ENCODE data around the gene SMIM26.
"Not testable (repeated sequence)": the region's sequence is repeated elsewhere in the genome, so short reads cannot be mapped to it uniquely, and the experiment has no call there.

Gene SMIM26, protein sequence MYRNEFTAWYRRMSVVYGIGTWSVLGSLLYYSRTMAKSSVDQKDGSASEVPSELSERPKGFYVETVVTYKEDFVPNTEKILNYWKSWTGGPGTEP

GRCh38 chr20:18566892-18567738 is at the start of gene SMIM26:
TSS of gene SMIM26 (plus strand) at chr20:18567432. CDS start at chr20:18567479, 47 bp downstream.
- peak; percentile 93 for DNase-seq

- DNase-seq = not testable (repeated sequence)
These were observed 45.2 kb upstream of the SMIM26 start for GRCh38 chr20:18522066-18522465.

DNA sequence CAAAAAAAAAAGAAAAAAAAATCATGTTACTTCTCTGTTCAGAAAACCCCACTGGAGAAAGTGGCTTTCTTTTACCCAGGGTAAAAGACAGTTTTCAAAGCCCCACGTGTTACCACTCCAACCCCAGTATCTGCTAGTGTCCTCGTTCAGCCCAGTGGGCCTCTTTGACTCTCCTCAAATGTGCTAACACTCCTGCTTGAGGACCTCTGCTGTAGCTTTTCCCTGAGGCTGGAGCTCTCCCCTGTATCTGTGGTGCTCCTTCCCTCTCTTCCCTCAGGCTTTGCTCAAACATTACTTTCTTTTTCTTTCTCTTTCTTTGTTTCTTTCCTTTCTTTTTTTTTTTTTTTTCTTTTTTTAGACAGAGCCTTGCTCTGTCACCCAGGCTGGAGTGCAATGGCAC is 44.2 kb upstream of the SMIM26 start:
- no peak for DNase-seq

DNA sequence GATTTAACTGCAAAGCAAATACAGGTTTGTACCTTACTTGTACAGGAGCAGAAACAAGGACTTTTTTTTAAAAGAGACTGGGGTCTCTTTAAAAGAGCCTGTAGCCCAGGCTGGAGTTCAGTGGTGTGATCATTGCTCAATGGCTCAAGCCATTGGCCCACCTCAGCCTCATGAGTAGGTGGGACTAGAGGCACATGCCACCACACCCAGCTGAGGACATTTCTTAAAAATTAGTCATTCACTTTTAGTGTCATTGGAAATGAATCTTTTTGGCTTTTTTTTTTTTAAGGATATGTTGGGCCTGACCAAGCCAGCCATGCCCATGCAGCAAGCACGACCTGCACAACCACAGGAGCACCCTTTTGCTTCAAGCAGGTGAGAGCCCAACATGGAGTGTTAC is 42.6 kb upstream of the SMIM26 start:
- no peak for DNase-seq

DNA sequence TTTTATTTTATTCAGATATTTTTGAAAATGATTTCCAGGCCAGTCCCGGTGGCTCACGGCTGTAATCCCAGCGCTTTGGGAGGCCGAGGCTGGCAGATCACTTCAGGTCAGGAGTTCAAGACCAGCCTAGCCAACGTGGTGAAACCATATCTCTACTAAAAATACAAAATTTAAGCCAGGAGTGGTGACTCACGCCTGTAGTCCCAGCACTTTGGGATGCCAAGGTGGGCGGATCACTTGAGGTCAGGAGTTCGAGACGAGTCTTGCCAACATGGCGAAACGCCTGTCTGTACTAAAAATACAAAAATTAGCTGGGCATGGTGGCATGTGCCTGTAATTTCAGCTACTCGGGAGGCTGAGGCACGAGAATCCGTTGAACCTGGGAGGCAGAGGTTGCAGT is 40.5 kb upstream of the SMIM26 start:
- not testable (repeated sequence) for DNase-seq

DNA sequence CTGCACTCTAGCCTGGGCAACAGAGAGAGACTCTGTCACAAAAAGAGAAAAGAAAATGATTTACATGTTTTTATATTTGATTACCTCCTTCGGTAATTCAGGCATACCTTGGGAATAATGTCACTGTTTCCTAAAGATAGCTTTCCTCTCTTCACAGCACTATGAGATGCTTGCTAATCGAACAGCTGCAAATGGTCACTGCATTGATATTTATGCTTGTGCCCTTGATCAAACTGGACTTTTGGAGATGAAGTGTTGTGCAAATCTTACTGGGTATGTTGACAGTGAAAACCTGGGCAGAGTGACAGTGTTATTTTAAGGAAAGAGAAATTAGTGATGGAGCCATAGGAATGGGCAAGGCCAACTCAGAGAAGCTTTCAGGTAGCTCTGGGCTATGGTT is 39.9 kb upstream of the SMIM26 start:
- DNase-seq = no peak

DNA sequence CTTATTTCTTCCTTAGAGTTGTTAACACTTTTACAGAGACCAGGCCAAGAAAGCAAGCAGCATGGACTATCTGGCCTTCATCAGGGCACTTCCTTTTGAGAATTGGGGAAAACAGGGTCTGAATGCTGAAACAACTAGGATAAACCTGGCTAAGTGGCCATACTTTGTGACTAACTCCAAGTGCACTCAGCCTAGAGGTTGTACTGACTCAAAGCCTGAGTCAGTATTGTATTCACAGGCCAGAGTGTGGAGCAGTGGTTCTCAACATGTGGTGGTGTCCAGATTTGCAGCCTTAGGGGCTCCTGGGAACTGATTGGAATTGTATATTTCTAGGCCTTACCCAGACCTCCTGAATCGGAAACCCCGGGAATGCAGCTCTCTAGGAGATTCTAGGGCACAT is 39.4 kb upstream of the SMIM26 start:
- DNase-seq = no peak

- no peak for DNase-seq
These were observed 38.2 kb upstream of the SMIM26 start for GRCh38 chr20:18529041-18529440.

- DNase-seq = no peak
These were observed 34.6 kb upstream of the SMIM26 start for GRCh38 chr20:18532626-18533025.

- DNase-seq = no peak
These were observed 33.7 kb upstream of the SMIM26 start for GRCh38 chr20:18533491-18533890.

GRCh38 chr20:18533978-18534644 is 33.1 kb upstream of the SMIM26 start:
- no peak for DNase-seq

GRCh38 chr20:18537651-18538050 is 29.6 kb upstream of the SMIM26 start:
- DNase-seq = no peak

- no peak for DNase-seq
These were observed 25.5 kb upstream of the SMIM26 start for GRCh38 chr20:18541741-18542140.

DNA sequence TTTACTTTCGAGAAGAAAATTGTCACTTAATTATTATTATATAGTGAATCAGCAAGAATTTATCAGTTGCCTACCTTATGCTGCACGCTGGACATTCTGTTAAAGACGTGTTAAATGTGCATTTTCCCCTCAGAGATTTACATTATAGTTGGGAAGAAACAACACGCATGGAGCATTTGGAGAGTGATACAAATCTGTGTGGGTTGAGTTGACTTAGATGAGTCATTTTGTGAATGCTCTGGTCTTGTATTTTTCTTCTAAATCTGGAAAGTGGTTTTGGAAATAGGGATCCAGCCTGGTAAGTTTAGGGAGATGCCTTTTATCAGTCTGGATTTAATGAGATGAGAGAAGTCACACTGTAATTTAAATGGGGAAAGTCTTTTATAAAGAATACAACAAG is 24.0 kb upstream of the SMIM26 start:
- DNase-seq = no peak

DNA sequence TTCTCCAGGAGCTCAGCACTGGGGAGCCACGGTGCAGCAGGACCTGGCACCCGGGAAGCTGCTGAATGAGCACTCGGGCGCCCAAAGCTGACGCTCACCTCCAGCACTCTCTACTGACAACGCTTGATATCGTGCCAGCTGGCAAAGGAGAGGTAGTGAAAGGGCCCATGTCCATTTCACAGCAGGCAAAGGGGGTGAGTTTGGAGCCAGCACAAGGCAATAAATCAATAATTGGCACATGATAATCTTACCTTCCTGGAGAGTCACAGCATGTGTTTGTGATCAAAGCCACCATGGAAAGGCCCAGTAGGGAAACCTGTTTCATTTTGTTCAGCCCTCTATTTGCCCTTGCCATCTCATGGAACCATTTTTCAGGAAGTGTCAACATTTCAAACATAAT is 23.3 kb upstream of the SMIM26 start:
- no peak for DNase-seq

DNA sequence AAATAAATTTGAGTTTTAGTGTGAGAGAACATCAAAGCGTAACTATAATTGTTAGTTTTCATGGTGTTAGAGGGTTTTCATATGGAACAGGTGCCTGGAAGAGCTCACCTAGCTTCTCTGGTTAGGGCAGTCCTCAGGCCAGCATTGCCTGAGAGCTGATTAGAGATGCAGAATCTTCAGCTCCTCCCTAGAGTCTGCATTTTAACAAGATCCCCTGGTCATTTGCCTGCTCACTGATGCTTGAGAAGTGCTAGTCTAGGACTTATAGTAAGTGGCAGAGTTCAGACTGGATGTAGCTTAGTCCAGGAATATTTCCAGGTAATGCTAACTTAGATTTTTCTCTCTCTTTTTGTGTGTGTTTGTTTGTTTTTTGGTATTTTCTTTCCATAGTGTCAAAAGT is 21.7 kb upstream of the SMIM26 start:
- no peak for DNase-seq

DNA sequence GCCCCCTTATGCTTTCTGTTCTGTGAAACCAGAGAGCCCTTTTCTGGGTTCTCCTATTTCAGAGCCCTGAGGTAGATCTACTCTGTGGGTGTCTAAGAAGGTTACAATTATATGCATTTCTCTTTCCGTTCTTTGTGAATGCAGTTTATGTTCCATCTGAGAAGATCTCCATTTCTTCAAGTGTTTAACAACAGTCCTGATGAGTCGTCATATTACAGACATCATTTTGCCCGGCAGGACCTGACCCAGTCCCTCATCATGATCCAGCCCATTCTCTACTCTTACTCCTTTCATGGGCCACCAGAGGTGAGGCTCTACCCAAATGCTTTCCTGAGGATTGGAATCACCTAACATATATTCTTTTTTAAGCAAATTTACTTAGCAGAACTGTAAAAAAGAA is 18.8 kb upstream of the SMIM26 start:
- DNase-seq = no peak

- DNase-seq = no peak
These were observed 13.5 kb upstream of the SMIM26 start for GRCh38 chr20:18553746-18554145.

GRCh38 chr20:18567739-18568091 is 483 bp downstream of the SMIM26 start:
- no peak for DNase-seq

- DNase-seq = no peak
These were observed 3.8 kb downstream of the SMIM26 start for GRCh38 chr20:18571009-18571408.

- DNase-seq = no peak
These were observed 4.3 kb downstream of the SMIM26 start for GRCh38 chr20:18571578-18571977.

GRCh38 chr20:18577942-18578341 is 10.7 kb downstream of the SMIM26 start:
- DNase-seq = no peak

DNA sequence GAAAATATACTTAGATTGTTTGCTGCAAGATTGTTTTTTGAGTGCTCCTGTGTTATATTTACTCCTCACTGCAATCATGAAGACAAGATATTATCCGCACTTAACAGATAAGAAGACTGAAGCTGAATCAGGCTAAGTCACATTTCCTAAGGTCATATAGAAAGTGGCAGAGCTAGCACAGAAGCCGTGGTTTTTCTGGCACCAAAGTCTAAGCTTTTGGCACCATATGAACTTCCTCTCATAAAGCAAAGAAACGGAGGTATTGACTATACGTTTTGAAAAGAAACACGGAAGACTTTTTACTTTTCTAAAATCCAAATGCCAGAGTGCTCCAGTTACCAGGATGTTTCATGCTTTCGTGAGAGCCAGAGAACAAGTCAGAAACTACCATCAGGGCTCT is 11.3 kb downstream of the SMIM26 start:
- DNase-seq = no peak

GRCh38 chr20:18580012-18580411 is 12.8 kb downstream of the SMIM26 start:
- no peak for DNase-seq

Measured in CD4-positive, alpha-beta T cell treated with Interferon gamma for 1 hour (primary cell).